Activated CD8-positive, alpha-beta T cell treated with anti-CD3 and anti-CD28 coated beads, Interleukin-2, amount 10 ng/mL, durations not matched to agents 7 days and 5 days (primary cell): Measurements from ENCODE around the gene VASN. TPM values are rescaled to one million over a fixed set of nuclear protein-coding genes. Genes with fewer than 3 reads are reported as not detected.
"Not testable (repeated sequence)": the region's sequence is repeated elsewhere in the genome, so short reads cannot be mapped to it uniquely, and the experiment has no call there.

Experiments used
- ATAC-seq: fragments of 150-1000 bp; cut with Tn5 transposase; one replicate; pipeline ENCODE4 v1.10.0; 2021; ENCODE audit warnings: moderate library complexity
- CTCF ChIA-PET: fragments of 350-600 bp; sonication (Branson Sonifier 250); formaldehyde crosslinking; loops from one replicate; lab custom pipeline; 2021; ENCODE audit warnings: antibody characterized with exemption; lab: Charles Lee
- POLR2A ChIA-PET: fragments of 350-600 bp; sonication (Branson Sonifier 250); formaldehyde crosslinking; loops from one replicate; lab custom pipeline; 2021; ENCODE audit warnings: antibody characterized with exemption; lab: Charles Lee
- DNase-seq: peaks from one replicate; pipeline ENCODE4 v3.0.0-alpha.2; 2020
- H3K27ac Mint-ChIP-seq: one replicate; pipeline ENCODE4 v1.8.0; 2021; ENCODE audit warnings: mild to moderate bottlenecking, mixed read lengths
- H3K27me3 Mint-ChIP-seq: one replicate; pipeline ENCODE4 v1.8.0; 2021; ENCODE audit warnings: low read depth, mixed read lengths
- H3K36me3 Mint-ChIP-seq: one replicate; pipeline ENCODE4 v1.8.0; 2021; ENCODE audit warnings: low read depth, mixed read lengths
- H3K4me1 Mint-ChIP-seq: one replicate; pipeline ENCODE4 v1.8.0; 2021; ENCODE audit warnings: low read depth, mixed read lengths
- H3K4me3 Mint-ChIP-seq: one replicate; pipeline ENCODE4 v1.8.0; 2021; ENCODE audit warnings: mild to moderate bottlenecking, mixed read lengths
- H3K9me3 Mint-ChIP-seq: one replicate; pipeline ENCODE4 v1.8.0; 2022; ENCODE audit warnings: mixed read lengths; ENCODE audit not compliant: insufficient read depth
- total RNA-seq, 2 experiments: library from RNA; stranded (reverse); gene quantifications; one replicate each; pipeline ENCODE4 v1.2.3, GENCODE V29; 2021

Gene VASN
- total RNA-seq, 2 experiments from 2014 or later, result not detected

- Mint-ChIP-seq H3K9me3 (no peaks in the 10 kb centered on the region), H3K36me3 (peaks cover 23% of the 10 kb centered on the region), H3K4me3 (no peak overlapping the region), H3K27ac (no peak overlapping the region), H3K4me1 (peaks cover 5% of the 10 kb centered on the region), H3K27me3 (no peaks in the 10 kb centered on the region)
- DNase-seq, result no peak
- ChIA-PET POLR2A (no interaction called here), CTCF (interaction anchor here (1.0 to 1.8 kb wide), 2 partner anchors 12 to 115 kb away, joined by 3 to 6 read pairs; no protein-coding TSS in a partner anchor)
- ATAC-seq, result no peak
Measured at GRCh38 chr16:4390266-4391260, 18.9 kb downstream of the VASN start.

- no peak for ATAC-seq
- peak overlapping the region; percentile 49 for H3K27ac Mint-ChIP-seq
- H3K36me3 Mint-ChIP-seq, result peaks cover 27% of the 10 kb centered on the region
- H3K27me3 Mint-ChIP-seq, result no peaks in the 10 kb centered on the region
- H3K9me3 Mint-ChIP-seq, result no peaks in the 10 kb centered on the region
- H3K4me1 Mint-ChIP-seq, result peaks cover 6% of the 10 kb centered on the region
- POLR2A ChIA-PET, result interaction anchor here (0.6 kb wide), 1 partner anchor 1139 kb away, joined by 4 read pairs; no protein-coding TSS in a partner anchor
- no peak overlapping the region for H3K4me3 Mint-ChIP-seq
- CTCF ChIA-PET, result interaction anchor here (4.6 kb wide), 1 partner anchor 12 kb away, joined by 23 read pairs; no protein-coding TSS in a partner anchor
- DNase-seq, result peak; percentile 48
Measured at GRCh38 chr16:4391631-4392381, 20.2 kb downstream of the VASN start.

GRCh38 chr16:4392382-4393239 is 21.0 kb downstream of the VASN start:
- H3K27ac Mint-ChIP-seq, result peak overlapping the region; percentile 49
- ChIA-PET CTCF (interaction anchor here (4.6 kb wide), 1 partner anchor 11 kb away, joined by 23 read pairs; no protein-coding TSS in a partner anchor), POLR2A (interaction anchor here (0.6 to 1.1 kb wide), 2 partner anchors 23 to 38 kb away, joined by 3 read pairs; partner anchors contain the start of gene CORO7)
- H3K36me3 Mint-ChIP-seq, result peaks cover 25% of the 10 kb centered on the region
- H3K4me3 Mint-ChIP-seq, result no peak overlapping the region
- H3K9me3 Mint-ChIP-seq, result no peaks in the 10 kb centered on the region
- ATAC-seq (no peak), DNase-seq (no peak)
- peaks cover 6% of the 10 kb centered on the region for H3K4me1 Mint-ChIP-seq
- no peaks in the 10 kb centered on the region for H3K27me3 Mint-ChIP-seq

GRCh38 chr16:4393240-4393600 is 21.6 kb downstream of the VASN start:
- H3K4me3 Mint-ChIP-seq, result no peak overlapping the region
- DNase-seq (no peak), ATAC-seq (no peak)
- no peaks in the 10 kb centered on the region for H3K9me3 Mint-ChIP-seq
- H3K4me1 Mint-ChIP-seq, result peaks cover 6% of the 10 kb centered on the region
- H3K27me3 Mint-ChIP-seq, result no peaks in the 10 kb centered on the region
- peaks cover 24% of the 10 kb centered on the region for H3K36me3 Mint-ChIP-seq
- ChIA-PET POLR2A (interaction anchor here (0.6 to 1.1 kb wide), 2 partner anchors 23 to 38 kb away, joined by 3 read pairs; partner anchors contain the start of gene CORO7), CTCF (interaction anchor here (4.6 kb wide), 1 partner anchor 10 kb away, joined by 23 read pairs; no protein-coding TSS in a partner anchor)
- no peak overlapping the region for H3K27ac Mint-ChIP-seq

- not testable (repeated sequence) for H3K27me3 Mint-ChIP-seq, H3K4me3 Mint-ChIP-seq, H3K9me3 Mint-ChIP-seq, H3K27ac Mint-ChIP-seq, H3K4me1 Mint-ChIP-seq, DNase-seq, ATAC-seq
- H3K36me3 Mint-ChIP-seq, result peaks cover 25% of the 10 kb centered on the region
- ChIA-PET POLR2A (interaction anchor here (1.1 kb wide), 1 partner anchor 22 kb away, joined by 3 read pairs; the partner anchor contains the start of gene CORO7), CTCF (interaction anchor here (4.6 kb wide), 1 partner anchor 10 kb away, joined by 23 read pairs; no protein-coding TSS in a partner anchor)
Measured at GRCh38 chr16:4393850-4394249, 22.2 kb downstream of the VASN start.

- H3K4me3 Mint-ChIP-seq, result no peak overlapping the region
- H3K4me1 Mint-ChIP-seq, result peaks cover 6% of the 10 kb centered on the region
- ATAC-seq (peak; percentile 16), DNase-seq (no peak)
- no peaks in the 10 kb centered on the region for H3K27me3 Mint-ChIP-seq
- ChIA-PET POLR2A (no interaction called here), CTCF (interaction anchor here (4.6 kb wide), 1 partner anchor 8 kb away, joined by 23 read pairs; no protein-coding TSS in a partner anchor)
- H3K36me3 Mint-ChIP-seq, result peaks cover 31% of the 10 kb centered on the region
- H3K27ac Mint-ChIP-seq, result no peak overlapping the region
- H3K9me3 Mint-ChIP-seq, result no peaks in the 10 kb centered on the region
Measured at GRCh38 chr16:4395055-4395726, 23.5 kb downstream of the VASN start.

- CTCF ChIA-PET, result interaction anchor here (0.9 to 1.8 kb wide), 2 partner anchors 89 to 110 kb away, joined by 3 read pairs; no protein-coding TSS in a partner anchor
- peaks cover 4% of the 10 kb centered on the region for H3K4me1 Mint-ChIP-seq
- DNase-seq (no peak), ATAC-seq (no peak)
- POLR2A ChIA-PET, result interaction anchor here (1.2 kb wide), 1 partner anchor 48 kb away, joined by 3 read pairs; no protein-coding TSS in a partner anchor
- no peaks in the 10 kb centered on the region for H3K9me3 Mint-ChIP-seq
- H3K36me3 Mint-ChIP-seq, result peaks cover 47% of the 10 kb centered on the region
- no peaks in the 10 kb centered on the region for H3K27me3 Mint-ChIP-seq
- no peak overlapping the region for H3K27ac Mint-ChIP-seq
- H3K4me3 Mint-ChIP-seq, result no peak overlapping the region
Measured at GRCh38 chr16:4399001-4399730, 27.5 kb downstream of the VASN start.

GRCh38 chr16:4401094-4401501 is 29.4 kb downstream of the VASN start:
- Mint-ChIP-seq H3K27ac (no peak overlapping the region), H3K9me3 (no peaks in the 10 kb centered on the region), H3K36me3 (peaks cover 46% of the 10 kb centered on the region), H3K4me3 (no peak overlapping the region), H3K4me1 (peaks cover 5% of the 10 kb centered on the region), H3K27me3 (no peaks in the 10 kb centered on the region)
- CTCF ChIA-PET, result interaction anchor here (1.2 to 3.4 kb wide), 3 partner anchors 8 to 112 kb away, joined by 3 to 23 read pairs (median 3); no protein-coding TSS in a partner anchor
- DNase-seq (no peak), ATAC-seq (no peak)
- POLR2A ChIA-PET, result interaction anchor here (0.6 kb wide), 1 partner anchor 14 kb away, joined by 3 read pairs; no protein-coding TSS in a partner anchor

- POLR2A ChIA-PET, result interaction anchor here (0.6 kb wide), 1 partner anchor 14 kb away, joined by 3 read pairs; no protein-coding TSS in a partner anchor
- Mint-ChIP-seq H3K36me3 (peaks cover 46% of the 10 kb centered on the region), H3K9me3 (no peaks in the 10 kb centered on the region), H3K4me1 (peaks cover 5% of the 10 kb centered on the region), H3K4me3 (no peak overlapping the region), H3K27me3 (no peaks in the 10 kb centered on the region), H3K27ac (no peak overlapping the region)
- CTCF ChIA-PET, result interaction anchor here (1.1 to 3.4 kb wide), 11 partner anchors 8 to 497 kb away, joined by 3 to 40 read pairs (median 6); partner anchors contain the start of genes CORO7 and PAM16
- ATAC-seq (no peak), DNase-seq (no peak)
Measured at GRCh38 chr16:4401510-4401909, 29.9 kb downstream of the VASN start.
